Body of pancreas (tissue), 4 donors: ENCODE data around the gene MRRF. TPM values are rescaled to one million over a fixed set of nuclear protein-coding genes. Genes with fewer than 3 reads are reported as not detected.

Experiments
- ATAC-seq: fragments of 150-250 bp; one replicate; pipeline ENCODE4 v1.9.1; 2016
- DNase-seq, 4 donors: peaks; one replicate each; pipeline ENCODE4 v3.0.0-alpha.2; 2019
- H3K27ac ChIP-seq, 4 donors: fragments of 200-600 bp; sonication (generic); 1 replicate in 3 of 4; 2 replicates in 1 of 4; pipeline versions ENCODE4 v1.5.1 to v1.6.1; 2016 to 2019; ENCODE audit warnings: mild to moderate bottlenecking in 1 of 4, mixed read lengths in 1 of 4, moderate library complexity in 1 of 4
- H3K27me3 ChIP-seq, 2 donors: fragments of 200-600 bp; sonication (generic); one replicate each; pipeline ENCODE4 v1.6.0; 2016; ENCODE audit warnings: mild to moderate bottlenecking in 1 of 2
- H3K36me3 ChIP-seq, 2 donors: fragments of 200-600 bp; sonication (generic); replicated peaks in 1 of 2; 2 replicates each; pipeline ENCODE4 v1.5.1; 2016; ENCODE audit warnings: low read depth in 2 of 2; ENCODE audit not compliant: insufficient read depth in 1 of 2
- H3K4me1 ChIP-seq: fragments of 200-600 bp; sonication (generic); one replicate; pipeline ENCODE4 v1.6.0; 2016
- H3K4me3 ChIP-seq, 2 donors: fragments of 200-600 bp; sonication (generic); 1 replicate in 1 of 2; 2 replicates in 1 of 2; pipeline ENCODE4 v1.5.1; 2016 to 2019
- H3K9me3 ChIP-seq, 3 donors: fragments of 200-600 bp; sonication (generic); 1 replicate in 2 of 3; 2 replicates in 1 of 3; pipeline ENCODE4 v1.5.1; 2016
- CTCF ChIP-seq, 7 experiments: fragments of 450-650 bp in 4 of 7; fragments of 200-600 bp in 3 of 7; sonication (generic) in 3 of 7; IDR thresholded peaks; one replicate each; pipeline ENCODE4 v1.5.1; 2016 to 2019; ENCODE audit warnings: antibody characterized with exemption in 7 of 7
- POLR2A ChIP-seq, 3 donors: fragments of 450-650 bp; IDR thresholded peaks; one replicate each; pipeline ENCODE4 v1.6.1; 2016; ENCODE audit warnings: antibody characterized with exemption in 3 of 3, mild to moderate bottlenecking in 2 of 3
- WGBS, 2 donors: methylation state at CpG; one replicate each; pipeline ENCODE4 v1.1.5; 2017; 5-methylcytosine and 5-hydroxymethylcytosine counted together
- intact Hi-C: fragments of 100-400 bp; cut with DNase I; formaldehyde crosslinking; loops from one replicate; pipeline ENCODE4 v1.15.1; 2023
- total RNA-seq, 2 donors: library from RNA; depleted of rRNA; stranded (reverse); fragments of >200 nt; gene quantifications; one replicate each; pipeline ENCODE4 v1.1.0, GENCODE V29; 2016

MRRF gene
- total RNA-seq, 2 donors from 2014 or later = 11.9 to 13.5 TPM

DNA sequence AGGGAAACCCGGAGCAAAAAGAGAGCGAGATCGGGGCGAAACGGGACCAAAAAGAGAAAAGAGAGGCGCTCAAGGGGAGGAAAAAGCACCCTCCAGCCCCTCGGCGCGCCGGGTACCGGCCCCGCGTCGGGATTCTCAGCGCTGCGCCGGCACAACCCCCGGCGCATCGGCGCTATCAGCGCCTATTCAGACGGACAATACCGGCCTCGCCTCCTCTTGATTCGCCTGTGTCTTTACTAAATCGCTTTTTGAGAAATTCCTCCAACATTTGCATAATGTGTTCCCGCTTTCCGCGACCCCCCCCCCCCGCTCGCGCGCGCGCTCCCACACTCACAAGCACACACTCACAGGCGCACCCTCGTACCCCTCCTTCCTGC is 36.5 kb upstream of the MRRF start:
- no peak for TF ChIP-seq CTCF (IDR thresholded peaks at IDR 0.05)
- no peak for TF ChIP-seq POLR2A (IDR thresholded peaks at IDR 0.05)
- WGBS, 2 donors = 3 to 5% methylated on average over 34 to 38 of the region's 38 CpGs
- Histone ChIP-seq H3K4me1 (peaks cover 35% of the 10 kb centered on the region), H3K4me3 (no peak overlapping the region), H3K36me3 (no peaks in the 10 kb centered on the region), H3K27me3 (peaks cover 0 to 39% of the 10 kb centered on the region in 2 donors), H3K9me3 (no peaks in the 10 kb centered on the region), H3K27ac (no peak overlapping the region)
- no peak for ATAC-seq
- DNase-seq = no peak
- intact Hi-C loops = no loop called here

DNA sequence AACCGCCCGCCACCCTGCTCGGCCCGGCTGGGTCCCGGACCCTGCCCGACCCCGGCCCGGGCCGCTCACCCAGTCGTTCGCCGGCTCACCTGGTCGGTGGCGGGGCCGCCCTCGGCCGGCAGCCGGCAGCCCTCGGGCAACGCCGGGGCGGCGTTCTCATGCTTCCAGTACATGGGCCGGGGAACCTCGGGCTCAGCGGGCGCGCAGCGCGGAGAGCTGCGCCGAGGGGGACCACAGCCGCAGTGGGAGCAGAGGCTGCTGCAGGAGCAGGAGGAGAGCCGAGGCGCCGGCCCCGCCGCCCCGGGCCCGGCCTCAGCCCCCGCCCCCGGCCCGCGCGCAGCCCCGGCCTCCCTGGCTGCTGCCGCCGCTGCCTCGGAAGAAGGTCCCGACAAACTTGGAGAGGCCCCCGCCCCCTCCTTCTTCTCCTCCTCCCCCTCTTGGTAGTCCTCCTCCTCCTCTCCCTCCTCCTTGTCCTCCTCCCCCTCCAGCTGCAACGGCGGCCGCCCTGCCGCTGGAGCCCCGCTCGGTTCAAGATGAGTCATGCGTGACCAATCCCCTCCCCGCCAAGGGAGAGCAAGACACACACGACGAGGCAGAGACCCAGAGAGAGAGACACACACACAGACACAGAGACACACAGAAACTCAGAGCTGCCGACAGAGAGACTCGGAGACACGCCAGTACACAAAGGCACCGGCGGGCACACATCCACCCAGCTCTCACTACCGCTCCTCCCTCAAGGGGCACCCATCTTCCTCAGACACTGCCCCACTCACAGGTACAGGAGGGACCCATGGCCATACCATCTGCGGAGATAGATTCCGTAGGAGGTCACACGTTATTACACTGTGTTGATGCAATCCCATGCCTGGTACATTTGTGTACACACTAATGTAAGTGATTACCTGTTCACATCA is 35.9 kb upstream of the MRRF start, which contains the start of gene LHX6:
TSS of gene LHX6 (minus strand) at position 390 of the 917 bp plus-strand sequence. CDS start at position 173, 217 bp downstream.
- Histone ChIP-seq H3K36me3 (no peaks in the 10 kb centered on the region), H3K4me1 (peaks cover 35% of the 10 kb centered on the region), H3K27ac (no peak within 1 kb of the TSS), H3K4me3 (no peak within 1 kb of the TSS), H3K27me3 (peaks cover 0 to 39% of the 10 kb centered on the region in 2 donors), H3K9me3 (no peaks in the 10 kb centered on the region)
- TF ChIP-seq CTCF (IDR thresholded peaks at IDR 0.05) (no peak), POLR2A (IDR thresholded peaks at IDR 0.05) (no peak)
- DNase-seq = no peak
- peak; percentile 28 for ATAC-seq
- WGBS, 2 donors = 6 to 9% methylated on average over 26 to 54 of the region's 70 CpGs
- intact Hi-C loops = no loop called here

DNA sequence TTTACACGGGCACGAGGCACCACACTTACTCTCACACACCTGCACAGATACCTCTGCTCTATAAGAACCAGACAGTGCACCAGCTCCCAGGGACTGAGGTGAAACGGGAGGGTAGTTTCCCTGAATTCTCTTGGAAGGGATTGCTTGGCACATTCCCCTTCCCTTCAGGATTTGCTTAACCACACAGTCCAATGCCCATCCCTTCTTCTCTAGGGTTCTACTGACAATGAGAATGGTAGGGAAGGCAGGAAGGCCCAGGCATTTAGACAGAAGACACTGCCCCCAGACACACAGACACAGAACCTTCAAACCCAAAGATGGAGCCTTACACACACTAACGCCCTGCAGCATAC is 35.2 kb upstream of the MRRF start:
- no peak overlapping the region for H3K4me3 ChIP-seq
- no peaks in the 10 kb centered on the region for H3K36me3 ChIP-seq
- H3K27me3 ChIP-seq = peaks cover 0 to 39% of the 10 kb centered on the region in 2 donors
- H3K27ac ChIP-seq = no peak overlapping the region
- ATAC-seq = no peak
- whole genome bisulfite sequencing, 2 donors = 31 to 35% methylated on average over 4 of the region's 4 CpGs
- peaks cover 35% of the 10 kb centered on the region for H3K4me1 ChIP-seq
- TF ChIP-seq CTCF (IDR thresholded peaks at IDR 0.05) = no peak
- no peak for TF ChIP-seq POLR2A (IDR thresholded peaks at IDR 0.05)
- intact Hi-C loops = no loop called here
- no peaks in the 10 kb centered on the region for H3K9me3 ChIP-seq
- no peak for DNase-seq

- no peaks in the 10 kb centered on the region for H3K36me3 ChIP-seq
- DNase-seq (no peak), ATAC-seq (no peak)
- peaks cover 0 to 14% of the 10 kb centered on the region in 2 donors for H3K27me3 ChIP-seq
- intact Hi-C loops = loop anchor here (10.0 kb wide), 1 partner anchor 58 kb away; no protein-coding TSS in a partner anchor
- H3K9me3 ChIP-seq = no peaks in the 10 kb centered on the region
- TF ChIP-seq POLR2A (IDR thresholded peaks at IDR 0.05) (no peak), CTCF (IDR thresholded peaks at IDR 0.05) (no peak)
- WGBS, 2 donors = 58 to 62% methylated on average over 6 of the region's 6 CpGs
- no peak overlapping the region for H3K27ac ChIP-seq
- no peak overlapping the region for H3K4me3 ChIP-seq
- peaks cover 13% of the 10 kb centered on the region for H3K4me1 ChIP-seq
These were observed 31.8 kb upstream of the MRRF start for GRCh38 chr9:122232796-122233306.
